NCI-H446 treated with DMSO at 0.1 percent for 48 hours (cell line): ENCODE data around the gene NXPH4.

Experiments
- DNase-seq: peaks from one replicate; lab custom pipeline; 2025; lab: John Stamatoyannopoulos, UW

Gene NXPH4

DNA sequence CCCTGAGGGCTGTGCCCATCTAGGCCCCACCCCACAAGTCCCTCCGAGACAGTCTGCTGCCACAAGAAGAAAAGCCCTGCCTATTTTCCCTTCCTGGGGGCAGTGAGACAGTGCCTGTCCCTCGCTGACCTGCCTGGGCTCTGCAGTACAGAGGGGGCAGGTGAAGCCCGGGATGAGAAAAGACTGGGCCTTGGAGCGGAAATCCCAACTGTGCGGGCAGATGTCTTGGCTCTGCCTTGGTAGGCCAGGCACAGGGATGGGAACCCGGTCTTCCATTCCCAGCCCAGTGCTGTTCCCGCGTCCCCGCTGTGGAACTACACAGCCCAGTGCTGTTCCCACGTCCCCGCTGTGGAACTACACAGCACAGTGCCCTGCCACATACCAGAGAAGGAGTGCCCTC is 12.8 kb upstream of the NXPH4 start:
- no peak for DNase-seq

DNA sequence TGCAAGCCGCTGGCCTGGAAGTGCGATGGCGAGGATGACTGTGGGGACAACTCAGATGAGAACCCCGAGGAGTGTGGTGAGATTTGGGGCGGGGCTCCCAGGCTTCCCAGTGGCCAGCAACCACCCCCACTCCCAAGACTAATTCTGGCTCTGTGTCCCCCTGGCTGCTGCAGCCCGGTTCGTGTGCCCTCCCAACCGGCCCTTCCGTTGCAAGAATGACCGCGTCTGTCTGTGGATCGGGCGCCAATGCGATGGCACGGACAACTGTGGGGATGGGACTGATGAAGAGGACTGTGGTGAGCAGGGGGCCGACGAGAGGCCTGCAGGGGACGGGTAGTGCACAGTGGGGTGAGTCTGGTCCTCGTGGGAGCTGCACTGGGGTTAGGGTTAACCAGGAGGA is 12.1 kb upstream of the NXPH4 start:
- DNase-seq: no peak

DNA sequence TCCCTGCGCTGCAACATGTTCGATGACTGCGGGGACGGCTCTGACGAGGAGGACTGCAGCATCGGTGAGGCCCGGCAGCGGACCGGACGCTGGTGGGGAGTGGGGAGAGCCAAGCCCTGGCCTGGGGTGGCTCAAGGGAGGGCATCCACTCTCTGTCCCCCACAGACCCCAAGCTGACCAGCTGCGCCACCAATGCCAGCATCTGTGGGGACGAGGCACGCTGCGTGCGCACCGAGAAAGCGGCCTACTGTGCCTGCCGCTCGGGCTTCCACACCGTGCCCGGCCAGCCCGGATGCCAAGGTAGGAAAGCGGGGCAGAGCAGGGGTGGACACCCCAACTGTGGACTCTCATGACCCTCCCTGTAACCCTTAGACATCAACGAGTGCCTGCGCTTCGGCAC is 11.4 kb upstream of the NXPH4 start:
- DNase-seq: no peak

DNA sequence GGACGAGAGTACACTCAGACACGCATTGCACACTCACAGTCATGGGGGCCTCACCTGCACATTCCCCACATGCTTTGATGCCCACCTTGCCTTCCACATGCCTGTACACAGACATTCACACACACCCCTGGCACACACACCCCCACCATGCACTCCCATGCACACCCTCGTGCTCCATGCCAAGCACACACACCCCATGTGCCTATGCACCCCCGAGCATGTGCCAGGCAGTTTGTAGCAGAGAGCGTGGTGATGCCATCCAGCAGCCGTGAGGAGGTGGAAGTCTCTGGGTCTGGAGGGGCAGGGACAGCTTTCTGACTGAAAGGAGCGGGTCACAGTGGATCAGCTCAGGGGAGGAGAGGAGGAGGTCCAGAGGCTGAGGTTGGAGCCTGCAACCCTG is 10.7 kb upstream of the NXPH4 start:
- DNase-seq: no peak

DNA sequence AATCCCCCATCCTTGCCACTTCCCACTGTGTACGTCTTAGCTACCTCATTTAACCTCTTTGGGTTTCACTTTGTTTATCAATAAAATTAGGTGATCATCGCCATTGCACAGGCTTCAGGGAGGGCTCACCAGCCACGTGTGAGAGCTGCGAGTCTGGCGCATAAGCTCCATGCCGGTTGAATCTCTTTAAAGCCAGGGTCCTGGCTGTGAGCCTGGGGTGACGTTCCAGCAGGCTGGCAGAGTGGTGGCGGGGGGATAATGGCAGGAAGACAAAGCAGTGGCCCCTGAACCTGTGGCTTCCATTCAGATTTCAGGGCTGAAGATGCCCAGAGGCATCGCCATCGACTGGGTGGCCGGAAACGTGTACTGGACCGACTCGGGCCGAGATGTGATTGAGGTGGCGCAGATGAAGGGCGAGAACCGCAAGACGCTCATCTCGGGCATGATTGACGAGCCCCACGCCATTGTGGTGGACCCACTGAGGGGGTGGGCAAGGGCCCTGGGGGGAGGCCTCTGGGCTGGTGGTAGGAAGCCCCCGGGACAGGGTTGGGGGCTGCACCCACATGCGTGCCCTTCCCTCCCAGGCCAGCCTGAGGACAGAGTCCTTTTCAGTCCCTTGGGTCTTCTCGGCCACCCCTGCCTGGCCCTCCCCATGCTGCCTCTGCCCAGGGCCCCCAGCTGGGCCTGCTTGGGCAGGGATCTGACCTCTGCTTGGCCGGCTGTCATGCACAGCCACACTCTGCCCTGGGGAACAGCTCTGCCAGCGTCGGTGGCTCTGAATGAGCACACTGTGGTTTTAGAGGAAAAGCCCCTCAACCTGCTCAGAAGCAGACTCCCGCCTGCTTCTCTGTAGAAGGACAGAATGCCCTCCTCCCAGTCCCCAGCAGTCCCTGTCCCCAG is 8.6 kb upstream of the NXPH4 start:
- no peak for DNase-seq

DNA sequence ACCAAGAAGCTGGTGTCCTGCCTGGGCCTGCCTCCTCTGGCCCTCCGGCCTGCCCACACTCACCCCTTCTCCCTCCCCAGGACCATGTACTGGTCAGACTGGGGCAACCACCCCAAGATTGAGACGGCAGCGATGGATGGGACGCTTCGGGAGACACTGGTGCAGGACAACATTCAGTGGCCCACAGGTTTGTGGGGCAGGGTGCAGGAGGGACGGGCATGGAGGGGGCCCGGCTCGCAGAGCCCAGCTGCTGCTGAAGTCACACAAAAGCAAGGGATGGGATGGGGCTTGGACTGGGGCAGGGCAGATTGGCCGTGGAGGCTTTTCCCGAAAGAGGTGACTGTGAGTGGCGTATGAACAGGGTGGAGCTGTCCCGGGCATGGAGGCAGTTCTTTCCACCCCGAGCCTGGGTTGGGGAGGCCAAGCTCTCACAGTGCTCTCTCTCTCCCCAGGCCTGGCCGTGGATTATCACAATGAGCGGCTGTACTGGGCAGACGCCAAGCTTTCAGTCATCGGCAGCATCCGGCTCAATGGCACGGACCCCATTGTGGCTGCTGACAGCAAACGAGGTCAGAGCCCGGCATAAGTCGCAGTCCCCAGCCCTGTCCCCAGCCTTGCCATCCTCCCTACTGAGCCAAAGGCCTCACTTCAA is 7.8 kb upstream of the NXPH4 start:
- DNase-seq: no peak

DNA sequence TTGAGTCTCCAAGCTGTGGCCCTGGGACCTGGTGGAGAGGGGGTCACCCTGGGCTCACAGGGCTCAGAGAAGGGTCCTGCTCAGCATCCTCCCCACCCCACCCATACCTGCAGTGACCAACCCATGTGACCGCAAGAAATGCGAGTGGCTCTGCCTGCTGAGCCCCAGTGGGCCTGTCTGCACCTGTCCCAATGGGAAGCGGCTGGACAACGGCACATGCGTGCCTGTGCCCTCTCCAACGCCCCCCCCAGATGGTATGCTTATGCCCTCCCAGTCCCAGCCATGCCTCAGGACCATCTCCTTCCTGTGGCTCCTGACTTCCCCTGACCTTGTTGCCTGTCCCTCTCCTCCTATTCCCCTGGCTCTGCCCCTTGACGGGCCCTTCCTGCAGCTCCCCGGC is 6.7 kb upstream of the NXPH4 start:
- no peak for DNase-seq

DNA sequence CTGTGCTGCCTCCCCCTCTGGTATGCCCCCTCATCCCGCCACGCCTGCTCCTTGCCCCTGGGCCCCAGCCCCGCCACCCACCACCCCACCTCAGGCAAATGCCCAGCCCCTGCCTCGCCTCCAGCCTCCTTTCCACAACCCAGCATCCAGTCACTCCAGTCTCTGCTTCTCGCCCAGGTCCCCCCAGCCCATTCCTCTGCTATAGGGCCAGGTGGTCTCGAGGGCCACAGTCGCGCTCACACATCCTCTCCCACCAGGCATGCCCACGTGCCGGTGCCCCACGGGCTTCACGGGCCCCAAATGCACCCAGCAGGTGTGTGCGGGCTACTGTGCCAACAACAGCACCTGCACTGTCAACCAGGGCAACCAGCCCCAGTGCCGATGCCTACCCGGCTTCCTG is 6.1 kb upstream of the NXPH4 start:
- DNase-seq: no peak

DNA sequence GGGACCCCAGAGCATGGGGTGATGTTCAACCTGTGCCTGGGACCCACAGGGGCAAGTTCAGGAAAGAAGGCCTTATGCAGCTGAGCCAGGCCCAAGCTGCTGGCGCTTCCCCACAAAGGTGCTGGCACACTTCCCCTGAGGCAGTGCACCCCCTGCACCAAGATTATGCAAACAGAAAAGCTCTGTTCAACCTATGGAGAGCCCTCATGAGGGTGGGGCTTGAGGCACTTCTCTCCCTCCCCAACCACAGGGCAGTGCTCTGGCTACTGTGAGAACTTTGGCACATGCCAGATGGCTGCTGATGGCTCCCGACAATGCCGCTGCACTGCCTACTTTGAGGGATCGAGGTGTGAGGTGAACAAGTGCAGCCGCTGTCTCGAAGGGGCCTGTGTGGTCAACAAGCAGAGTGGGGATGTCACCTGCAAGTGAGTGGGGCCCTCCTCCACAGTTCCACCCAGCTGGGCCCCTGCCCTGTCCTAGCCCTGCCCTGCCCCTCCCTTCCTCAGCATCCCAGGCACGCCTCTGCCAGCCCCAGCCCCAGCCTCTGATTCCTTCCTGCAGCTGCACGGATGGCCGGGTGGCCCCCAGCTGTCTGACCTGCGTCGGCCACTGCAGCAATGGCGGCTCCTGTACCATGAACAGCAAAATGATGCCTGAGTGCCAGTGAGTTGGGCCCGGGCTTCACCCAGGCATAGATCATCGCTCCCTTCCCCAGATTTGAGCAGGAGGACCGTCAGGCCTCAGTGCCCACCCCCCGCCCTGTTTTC is 5.5 kb upstream of the NXPH4 start:
- no peak for DNase-seq

DNA sequence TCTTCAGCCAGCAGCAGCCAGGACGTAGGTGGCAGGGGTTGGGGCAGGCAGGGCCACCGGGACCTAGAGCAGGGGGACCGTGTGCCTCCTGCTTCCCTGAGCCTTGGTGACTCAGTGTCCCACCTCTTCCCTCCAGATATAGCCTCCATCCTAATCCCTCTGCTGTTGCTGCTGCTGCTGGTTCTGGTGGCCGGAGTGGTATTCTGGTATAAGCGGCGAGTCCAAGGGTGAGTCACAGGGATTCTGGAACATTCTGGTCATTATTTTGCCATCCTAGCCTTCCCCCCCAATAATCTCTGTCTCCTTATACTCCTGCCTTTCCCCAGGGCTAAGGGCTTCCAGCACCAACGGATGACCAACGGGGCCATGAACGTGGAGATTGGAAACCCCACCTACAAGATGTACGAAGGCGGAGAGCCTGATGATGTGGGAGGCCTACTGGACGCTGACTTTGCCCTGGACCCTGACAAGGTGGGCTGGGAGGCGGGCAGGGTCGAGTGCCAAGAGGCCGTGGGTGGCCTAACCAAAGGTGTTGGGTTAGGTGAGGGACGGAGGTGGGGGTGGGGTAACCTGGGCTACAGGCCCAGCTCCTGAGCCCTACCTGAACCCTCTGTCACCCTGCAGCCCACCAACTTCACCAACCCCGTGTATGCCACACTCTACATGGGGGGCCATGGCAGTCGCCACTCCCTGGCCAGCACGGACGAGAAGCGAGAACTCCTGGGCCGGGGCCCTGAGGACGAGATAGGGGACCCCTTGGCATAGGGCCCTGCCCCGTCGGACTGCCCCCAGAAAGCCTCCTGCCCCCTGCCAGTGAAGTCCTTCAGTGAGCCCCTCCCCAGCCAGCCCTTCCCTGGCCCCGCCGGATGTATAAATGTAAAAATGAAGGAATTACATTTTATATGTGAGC is 4.5 kb upstream of the NXPH4 start:
- no peak for DNase-seq

DNA sequence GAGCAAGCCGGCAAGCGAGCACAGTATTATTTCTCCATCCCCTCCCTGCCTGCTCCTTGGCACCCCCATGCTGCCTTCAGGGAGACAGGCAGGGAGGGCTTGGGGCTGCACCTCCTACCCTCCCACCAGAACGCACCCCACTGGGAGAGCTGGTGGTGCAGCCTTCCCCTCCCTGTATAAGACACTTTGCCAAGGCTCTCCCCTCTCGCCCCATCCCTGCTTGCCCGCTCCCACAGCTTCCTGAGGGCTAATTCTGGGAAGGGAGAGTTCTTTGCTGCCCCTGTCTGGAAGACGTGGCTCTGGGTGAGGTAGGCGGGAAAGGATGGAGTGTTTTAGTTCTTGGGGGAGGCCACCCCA is 3.9 kb upstream of the NXPH4 start:
- DNase-seq: no peak

DNA sequence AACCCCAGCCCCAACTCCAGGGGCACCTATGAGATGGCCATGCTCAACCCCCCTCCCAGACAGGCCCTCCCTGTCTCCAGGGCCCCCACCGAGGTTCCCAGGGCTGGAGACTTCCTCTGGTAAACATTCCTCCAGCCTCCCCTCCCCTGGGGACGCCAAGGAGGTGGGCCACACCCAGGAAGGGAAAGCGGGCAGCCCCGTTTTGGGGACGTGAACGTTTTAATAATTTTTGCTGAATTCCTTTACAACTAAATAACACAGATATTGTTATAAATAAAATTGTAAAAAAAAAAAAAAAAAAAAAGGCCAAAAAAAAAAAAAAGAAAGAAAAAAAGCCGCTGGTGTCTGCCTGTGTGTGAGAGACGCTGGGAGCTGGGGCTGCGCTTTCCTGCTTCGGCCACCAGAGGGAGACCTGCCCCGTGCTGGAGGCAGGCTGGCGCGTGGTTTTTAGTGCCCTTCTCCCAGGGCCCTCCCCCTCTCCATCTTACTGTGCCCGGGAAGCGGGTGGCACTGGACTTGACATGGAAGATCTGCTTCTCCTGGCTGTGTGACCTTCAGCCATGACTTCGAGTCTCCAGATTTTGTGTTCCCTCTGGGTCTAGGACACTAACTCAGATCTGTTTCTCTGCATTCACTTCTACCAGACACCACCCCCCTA is 3.4 kb upstream of the NXPH4 start:
- DNase-seq: peak; percentile 57

DNA sequence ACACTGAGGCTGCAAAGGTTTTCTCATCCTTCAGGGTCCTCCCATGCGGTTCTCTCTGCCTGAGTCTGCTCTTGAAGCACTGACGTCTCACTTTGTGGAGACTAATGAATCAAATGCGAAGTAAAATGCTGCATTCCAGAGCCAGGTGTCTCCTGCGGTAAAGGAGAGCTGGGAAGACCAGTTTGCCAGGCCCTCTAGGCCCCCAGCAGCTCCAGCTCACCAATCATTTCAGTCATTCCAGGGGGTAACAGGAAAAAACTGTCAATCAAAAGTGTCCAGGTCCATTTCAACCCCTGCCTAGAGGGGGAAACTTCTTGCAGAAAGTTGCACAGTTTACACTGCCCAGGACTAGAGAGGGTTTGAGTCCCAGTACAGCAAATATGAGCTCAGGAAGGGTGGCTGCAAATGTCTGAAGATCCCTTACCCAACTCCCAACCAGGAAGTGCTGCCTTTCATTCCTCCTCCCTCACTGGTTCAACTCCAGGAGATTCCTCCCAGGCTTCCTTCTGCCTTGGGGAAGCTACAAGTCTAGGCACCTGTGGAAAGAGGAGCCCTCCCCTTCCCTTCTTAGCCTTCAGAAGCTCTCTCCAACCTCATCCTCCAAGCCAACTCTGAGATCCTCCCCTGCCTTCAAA is 2.7 kb upstream of the NXPH4 start:
- no peak for DNase-seq

DNA sequence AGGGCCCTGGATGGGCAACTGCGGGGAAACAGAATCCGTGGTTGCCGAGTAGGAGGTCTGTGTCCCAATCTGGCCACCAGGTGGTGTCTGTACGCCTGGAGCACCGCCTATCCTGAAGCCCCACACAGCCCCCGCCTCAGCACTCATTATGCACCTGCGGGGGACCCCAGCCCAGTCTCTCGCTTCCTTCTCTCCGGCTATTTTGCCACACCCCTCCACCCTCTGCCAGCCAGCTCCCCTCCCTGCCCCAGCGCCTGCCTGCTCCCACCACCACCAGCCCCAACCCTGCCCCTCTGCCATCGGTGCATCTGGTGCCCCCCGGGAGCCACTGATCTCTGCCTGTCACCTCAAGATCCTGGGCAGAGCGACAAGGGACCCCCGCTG is 2.2 kb upstream of the NXPH4 start:
- peak; percentile 42 for DNase-seq

DNA sequence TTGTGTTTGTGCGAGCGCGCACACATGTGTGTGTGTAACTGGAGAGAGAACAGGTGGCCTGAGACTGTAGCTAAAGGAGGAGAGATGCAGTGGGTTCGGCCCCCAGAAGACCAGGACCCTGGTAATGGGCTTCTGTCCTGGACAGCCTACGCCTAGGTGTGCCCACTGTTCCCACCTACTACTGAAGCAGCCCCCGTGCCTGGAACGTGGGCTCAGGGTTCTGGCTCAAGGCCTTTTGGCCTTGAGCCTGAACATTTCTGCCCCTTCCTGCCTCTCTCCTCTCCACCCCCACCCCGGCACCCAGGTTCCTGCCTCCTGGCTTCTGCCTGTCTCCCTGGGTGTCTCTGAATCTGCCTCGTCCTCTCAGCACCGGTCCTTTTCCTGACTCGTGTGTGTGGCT is 1.5 kb upstream of the NXPH4 start:
- DNase-seq: no peak

DNA sequence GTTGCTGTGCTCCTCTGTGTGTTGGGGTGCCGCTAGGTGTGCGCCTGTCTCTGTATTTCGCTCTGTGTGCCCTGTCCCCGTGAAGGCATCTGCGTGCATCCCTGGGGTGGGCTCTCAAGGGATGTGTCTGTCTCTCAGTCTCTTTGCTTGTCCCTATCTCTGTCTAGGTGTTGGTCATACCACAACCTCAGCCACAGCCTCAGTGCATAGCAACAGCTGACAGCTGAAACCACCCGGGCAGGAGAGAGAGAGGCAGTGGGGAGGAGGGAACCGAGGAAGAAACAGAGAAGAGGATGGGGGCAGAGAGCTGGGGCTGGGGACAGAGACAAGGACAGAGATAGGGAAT is 953 bp upstream of the NXPH4 start:
- DNase-seq: no peak

DNA sequence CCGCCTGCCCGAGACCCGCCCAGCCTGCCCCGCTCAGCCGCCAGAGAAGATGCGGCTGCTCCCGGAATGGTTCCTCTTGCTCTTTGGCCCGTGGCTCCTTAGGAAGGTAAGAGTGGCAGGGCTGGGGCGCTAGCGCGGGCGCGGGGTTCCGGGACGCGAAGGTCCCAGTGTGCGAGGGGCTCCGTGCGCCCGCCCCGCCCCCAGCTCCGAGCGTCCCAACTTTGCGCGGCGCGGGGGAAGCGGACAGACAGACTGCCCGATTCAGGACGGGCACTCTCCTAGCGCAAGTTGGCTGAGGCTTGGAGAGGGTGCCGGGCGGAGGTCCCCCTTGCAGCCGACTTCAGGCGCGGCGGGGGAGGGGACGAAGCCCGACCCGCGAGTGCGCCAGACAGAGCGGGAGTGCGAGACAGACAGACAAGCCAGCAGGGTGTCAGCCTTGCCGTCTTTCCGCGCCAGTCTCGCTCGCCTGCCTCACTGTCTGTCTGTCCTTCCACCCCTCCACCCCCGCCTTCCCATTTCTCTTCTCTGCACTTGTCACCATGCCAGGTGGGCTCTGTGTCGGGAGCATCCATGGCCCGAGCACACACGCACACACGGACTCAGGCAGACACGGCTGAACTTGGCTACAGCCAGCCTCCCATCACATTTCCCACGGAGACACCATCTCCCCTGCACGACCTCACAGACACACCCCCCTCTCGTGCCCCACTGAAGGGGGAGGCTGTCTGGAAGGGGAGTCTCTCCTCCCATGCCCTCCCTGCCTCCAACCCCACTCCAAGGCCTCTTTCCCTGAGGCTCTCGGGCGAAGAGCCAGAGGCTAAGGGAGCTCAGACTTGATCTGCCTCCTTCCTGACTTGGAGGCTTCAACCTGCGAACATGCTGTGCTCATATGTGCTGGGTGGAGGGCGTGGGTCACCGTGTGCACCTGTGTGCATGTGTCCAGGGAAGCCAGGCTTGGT is 606 bp downstream of the NXPH4 start:
- DNase-seq: no peak

DNA sequence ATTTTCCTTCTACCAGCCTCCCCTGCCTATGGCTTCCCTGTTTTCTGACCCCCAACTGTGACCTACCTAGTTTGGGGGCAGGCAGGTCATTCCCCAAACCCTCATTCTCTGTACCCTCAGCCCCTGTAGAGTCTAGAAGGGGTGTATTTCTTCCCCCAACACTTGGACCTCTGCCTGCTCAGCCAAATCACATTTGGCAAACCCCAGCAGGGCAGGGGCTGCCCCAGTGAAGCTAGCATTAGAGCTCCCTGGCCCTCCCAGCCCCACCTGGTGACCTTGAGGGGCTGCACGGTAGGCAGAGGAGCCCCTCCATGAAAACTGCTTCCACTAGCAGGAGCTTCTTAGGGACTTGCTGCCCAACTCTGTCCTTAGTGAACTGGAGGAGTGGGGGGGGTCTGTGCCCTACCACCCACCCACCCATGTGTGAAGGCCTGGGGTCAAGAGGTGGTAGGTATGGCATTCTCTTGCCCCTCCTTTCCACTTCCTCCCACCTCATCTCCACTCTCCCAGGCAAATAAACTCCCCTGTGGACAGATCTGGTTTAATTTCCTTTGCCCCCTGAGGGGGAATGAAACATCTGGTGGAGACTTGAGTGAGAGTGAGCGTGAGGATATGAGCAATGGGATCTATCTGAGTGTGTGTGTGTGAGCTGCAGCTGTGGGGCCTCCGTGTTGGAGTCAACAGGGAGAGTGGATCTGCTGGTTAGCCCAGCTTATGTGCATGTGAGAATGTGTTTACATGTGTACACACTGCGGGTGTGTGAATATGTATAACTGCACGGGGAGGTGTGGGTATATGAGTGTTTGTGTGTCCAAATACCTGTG is 1.6 kb downstream of the NXPH4 start:
- DNase-seq: no peak
